HS-27A (cell line): Measurements from ENCODE around the gene ELMO3.

Source experiments
- DNase-seq: peaks from one replicate; pipeline ENCODE4 v3.0.0-alpha.2; 2012; ENCODE audit warnings: low read depth, missing footprints

Gene ELMO3

DNA sequence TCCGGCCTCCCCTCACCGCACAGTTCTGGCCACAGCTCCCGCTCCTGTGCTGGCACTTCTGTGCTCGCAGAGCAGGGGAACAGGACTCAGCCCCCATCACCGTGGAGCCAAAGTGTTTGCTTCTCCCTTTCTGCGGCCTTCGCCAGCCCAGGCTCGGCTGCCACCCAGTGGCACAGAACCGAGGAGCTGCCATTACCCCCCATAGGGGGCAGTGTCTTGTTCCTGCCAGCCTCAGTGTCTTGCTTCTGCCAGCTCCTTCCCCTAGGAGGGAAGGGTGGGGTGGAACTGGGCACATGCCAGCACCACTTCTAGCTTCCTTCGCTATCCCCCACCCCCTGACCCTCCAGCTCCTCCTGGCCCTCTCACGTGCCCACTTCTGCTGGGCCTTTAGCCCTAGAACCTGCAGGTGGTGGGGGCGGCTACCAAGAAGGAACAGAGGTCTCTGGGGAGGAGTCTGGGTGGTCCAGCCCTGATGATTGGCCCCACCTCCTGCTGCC lies 645 bp upstream of the ELMO3 start:
- DNase-seq: no peak

DNA sequence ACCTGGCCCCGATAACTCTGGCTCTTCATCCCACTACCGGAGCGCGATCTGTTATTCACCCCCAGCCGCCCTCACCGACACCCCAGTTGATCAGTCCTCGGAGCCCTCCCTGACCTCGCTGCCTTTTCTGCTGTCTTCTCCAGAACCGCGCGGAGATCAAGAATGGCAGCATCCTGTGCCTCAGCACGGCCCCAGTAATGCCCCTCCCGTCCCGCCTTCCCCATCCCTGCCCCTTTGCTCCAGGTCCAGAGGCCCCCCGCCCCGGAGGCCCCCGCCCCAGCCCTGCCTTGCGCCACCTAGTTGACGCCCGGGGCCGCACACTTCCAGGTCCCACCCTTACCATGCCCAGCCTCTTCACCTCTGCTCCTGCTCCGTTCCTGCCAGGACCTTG lies 872 bp downstream of the ELMO3 start:
- DNase-seq: no peak

DNA sequence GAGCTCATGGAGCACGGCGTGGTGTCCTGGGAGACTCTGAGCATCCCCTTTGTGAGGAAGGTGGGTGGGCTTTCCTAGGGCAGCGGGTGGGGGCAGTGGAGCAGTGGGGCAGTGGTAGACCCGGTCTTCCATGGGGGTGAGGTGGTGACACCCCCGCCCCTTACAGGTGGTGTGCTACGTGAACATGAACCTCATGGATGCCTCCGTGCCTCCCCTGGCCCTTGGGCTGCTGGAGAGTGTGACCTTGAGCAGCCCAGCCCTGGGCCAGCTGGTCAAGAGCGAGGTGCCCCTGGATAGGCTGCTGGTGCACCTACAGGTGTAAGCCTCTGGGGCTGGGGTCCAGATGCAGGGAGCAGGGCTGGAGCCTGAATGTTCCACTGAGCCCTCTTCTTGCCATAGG lies 1.6 kb downstream of the ELMO3 start:
- no peak for DNase-seq

DNA sequence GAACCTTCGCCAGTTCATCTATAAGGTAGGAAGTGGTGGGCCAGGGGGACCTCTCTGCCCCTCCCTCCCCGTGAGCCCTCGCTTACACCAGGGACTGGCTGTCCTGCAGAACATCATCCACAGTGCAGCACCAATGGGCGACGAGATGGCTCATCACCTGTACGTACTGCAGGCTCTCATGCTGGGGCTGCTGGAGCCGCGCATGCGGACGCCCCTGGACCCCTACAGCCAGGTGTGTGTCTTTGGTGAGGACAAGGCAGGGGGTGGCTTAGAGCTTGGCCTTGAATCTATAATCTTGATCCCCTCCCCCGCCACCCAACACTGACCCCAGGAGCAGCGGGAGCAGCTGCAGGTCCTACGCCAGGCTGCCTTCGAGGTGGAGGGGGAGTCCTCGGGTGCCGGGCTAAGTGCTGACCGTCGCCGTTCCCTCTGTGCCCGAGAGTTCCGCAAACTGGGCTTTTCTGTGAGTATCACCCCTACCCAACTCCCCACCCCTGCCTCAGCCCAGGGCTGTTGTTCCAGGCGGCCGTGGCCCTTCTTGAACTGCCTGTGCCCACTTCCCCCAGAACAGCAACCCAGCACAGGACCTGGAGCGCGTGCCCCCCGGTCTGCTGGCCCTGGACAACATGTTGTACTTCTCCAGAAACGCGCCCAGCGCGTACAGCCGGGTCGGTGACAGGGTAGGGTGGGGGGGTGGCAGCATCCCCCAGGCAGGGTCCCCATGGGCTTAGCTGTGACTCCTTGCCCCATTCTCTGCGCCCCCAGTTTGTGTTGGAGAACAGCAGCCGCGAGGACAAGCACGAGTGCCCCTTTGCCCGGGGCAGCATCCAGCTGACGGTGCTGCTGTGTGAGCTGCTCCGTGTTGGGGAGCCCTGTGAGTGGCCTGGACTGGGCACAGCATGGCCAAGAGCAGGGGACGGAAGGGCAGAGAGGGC lies 2.7 kb downstream of the ELMO3 start:
- DNase-seq: no peak

DNA sequence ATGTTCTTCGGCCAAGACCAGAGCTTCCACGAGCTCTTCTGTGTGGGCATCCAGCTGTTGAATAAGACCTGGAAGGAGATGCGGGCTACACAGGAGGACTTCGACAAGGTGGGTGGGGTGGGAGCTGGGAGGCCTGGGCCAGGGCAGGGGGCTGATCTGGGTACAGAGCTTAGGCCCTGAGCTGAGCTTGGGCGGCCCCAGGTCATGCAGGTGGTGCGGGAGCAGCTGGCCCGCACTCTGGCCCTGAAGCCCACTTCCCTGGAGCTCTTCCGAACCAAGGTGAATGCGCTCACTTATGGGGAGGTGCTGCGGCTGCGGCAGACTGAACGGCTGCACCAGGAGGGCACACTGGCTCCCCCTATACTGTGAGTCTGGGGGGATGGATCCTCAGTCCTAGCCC lies 3.5 kb downstream of the ELMO3 start:
- DNase-seq: no peak

DNA sequence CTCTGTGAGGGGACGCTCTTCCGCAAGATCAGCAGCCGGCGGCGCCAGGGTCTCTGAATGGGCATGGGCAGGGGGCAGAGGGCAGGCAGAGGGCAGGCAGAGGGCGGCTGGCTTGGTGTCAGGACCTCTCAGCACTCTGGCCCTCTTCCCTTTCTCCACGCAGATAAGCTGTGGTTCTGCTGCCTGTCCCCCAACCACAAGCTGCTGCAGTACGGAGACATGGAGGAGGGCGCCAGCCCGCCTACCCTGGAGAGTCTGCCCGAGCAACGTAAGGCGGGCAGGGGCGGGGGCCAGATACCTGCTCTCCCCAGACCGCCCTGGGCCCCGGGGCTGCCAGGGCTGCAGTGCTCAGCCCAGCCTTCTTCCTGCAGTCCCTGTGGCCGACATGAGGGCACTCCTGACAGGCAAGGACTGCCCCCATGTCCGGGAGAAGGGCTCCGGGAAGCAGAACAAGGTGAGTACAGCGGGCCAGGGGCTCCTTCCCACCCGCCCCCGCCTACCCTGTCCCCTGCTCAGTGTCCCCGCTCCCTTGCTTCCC lies 4.1 kb downstream of the ELMO3 start:
- DNase-seq: no peak

DNA sequence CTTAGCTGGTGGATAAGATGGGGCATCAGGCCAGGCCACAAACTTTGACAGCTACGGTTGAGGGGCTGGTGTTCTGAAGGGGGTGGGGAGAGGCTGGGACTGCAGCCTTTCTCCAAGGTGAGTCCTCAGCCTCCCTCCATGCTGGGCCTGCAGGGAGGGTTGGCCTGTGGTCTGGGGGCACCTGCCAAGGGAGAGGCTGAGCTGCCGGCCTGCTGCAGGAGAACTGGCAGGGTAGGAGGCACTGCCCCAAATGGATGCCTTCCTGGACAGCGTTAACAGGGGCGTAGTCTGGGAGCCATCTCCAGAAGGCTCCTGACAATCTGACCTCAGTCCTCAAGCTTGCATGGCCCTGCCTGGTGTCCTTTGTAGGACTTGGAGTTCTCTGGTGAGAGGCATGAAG lies 5.1 kb downstream of the ELMO3 start:
- no peak for DNase-seq

DNA sequence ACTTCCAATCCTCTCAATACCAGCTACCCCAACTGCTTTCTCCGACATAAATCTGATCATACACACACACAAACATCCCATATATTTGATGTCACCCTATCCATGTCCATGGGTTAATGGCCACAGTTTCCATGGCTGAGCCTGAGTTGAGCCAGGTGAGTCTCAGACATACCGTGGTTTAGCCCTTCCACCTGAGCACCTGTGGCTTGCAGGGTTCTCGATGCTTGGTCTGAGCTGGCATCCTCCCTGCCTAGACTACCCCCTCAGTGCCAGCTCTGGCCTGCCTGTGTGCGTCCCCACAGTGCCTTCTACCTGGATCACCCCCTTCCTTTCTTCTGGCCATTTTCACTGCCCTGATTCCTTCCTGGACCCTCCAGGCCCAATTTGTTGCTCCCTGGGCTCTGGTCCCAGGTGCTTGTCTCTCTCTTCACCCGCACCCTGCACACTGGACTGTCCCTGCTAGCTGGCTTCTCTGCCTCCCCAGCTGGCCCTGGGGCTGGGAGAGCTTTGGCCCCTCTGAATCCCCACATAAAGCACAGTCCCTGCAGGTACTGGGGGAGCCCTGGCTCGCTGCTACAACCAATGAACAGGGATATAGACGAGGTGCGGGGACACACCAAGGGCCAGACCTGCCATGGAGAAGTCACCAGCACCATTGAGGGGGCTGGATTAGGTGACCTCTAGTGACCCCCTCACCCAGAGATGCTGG lies 7.4 kb downstream of the ELMO3 start:
- DNase-seq: no peak

DNA sequence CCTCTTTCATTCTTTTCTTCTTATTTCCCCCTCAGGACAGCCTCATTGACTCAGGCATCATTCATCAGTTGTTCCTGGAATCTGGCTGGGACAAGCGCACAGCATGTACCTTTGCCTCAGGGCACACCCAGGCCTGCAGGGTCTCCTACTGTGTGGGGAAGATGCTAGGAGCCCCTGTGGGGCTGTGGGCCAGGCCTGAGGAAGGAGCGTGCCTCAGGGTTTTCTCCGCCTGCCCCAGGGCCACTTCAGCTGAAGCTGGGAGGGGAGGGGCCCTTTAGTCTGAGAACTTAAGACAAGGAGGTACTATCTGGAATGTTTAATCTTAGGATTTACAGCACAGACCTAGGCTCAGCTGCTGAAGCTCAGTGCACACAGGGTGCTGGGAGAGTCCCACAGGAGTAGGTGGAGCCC lies 7.9 kb downstream of the ELMO3 start:
- no peak for DNase-seq

DNA sequence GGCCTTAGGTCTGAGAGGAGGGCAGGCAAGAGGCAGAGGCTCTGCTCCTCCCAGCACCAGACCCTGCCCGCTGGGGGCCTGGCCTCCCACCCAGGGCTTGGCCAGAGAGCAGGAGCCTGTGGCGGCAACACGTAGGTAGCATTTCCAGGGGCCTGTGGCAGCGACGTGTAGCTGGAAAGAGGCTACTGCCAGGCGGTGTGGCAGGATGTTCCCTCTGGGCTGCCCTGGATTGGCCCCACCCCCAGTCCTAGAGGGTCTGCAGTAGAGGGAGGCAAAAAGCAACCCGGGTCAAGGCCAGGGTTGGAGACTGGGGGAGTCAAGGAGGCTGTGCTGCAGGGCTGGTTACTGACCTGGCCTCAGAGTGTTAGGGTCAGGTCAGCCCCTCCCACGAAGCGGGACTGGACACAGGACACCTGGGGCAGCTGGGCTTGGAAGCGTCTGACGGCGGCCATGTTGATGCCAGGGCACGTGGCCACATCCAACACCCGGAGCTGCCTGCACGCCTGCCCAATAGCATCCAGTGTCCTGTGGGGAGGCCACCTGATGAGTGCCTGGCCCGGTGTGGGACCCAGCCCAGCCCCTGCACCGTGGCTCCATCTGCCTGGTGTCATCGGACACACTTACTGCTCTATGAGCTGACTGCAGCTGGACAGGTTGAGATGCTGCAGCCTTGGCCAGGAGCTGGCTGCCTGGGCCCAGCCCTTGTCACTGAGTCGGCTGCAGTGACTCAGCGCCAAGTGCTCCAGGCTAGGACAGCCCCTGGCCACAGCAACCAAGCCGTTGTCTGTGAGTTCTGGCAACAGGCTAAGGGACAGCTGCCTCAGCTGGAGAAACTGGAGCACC lies 8.5 kb downstream of the ELMO3 start:
- DNase-seq: no peak

DNA sequence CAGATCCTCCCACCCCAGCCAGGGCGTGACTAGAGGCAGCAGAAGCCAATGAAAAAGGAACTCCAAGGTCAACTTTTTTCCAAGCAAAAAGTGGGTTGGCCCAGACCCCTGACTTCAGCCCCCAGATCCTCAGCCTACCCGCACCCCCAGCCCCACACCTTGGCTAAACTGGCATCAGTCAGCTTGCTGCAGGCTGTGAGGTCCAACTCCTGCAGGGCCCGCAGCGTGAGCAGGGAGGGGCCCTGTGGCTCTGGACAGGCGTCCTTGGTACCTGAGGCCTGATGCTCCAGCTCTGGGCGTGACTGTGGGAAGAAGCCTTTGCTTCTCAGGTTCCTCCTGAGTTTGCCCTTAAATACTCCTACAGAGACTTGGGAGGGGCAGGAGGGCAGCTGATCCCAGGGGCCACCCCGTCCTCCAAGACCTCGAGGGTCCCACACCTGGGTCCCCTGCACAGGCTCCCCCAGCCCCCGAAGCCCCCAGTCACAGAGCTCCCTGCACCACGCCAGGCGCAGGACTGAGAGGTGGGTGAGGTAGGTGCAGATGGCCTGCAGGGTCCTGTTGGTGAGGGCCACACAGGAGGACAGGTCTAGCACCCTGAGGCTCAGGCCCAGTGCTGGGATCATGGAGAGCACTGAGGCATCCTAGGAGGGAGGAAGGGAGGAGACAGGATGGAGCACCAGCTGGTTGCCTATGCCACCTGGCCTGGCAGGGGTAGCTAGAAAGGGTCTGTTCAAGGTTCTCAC lies 9.4 kb downstream of the ELMO3 start:
- no peak for DNase-seq

DNA sequence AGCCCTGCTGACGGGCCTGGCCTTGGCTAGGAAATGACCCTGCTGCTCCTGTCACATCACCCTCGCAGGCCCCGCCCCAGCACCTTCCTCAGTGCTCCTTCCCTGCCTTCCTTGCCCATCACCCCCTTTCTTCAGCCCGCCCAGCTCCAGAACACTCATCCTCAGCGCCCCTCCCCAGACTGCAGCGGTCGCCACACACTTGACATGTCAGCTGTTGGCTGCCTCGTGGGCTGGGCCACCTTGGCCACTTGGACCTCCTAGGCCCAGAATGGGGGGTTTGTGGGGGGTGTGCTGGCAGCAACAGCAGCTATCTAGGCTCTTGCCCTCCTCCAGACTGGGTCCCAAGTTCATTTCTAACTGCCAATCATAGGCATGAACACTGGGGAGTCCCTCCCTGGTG lies 10.6 kb downstream of the ELMO3 start:
- no peak for DNase-seq

DNA sequence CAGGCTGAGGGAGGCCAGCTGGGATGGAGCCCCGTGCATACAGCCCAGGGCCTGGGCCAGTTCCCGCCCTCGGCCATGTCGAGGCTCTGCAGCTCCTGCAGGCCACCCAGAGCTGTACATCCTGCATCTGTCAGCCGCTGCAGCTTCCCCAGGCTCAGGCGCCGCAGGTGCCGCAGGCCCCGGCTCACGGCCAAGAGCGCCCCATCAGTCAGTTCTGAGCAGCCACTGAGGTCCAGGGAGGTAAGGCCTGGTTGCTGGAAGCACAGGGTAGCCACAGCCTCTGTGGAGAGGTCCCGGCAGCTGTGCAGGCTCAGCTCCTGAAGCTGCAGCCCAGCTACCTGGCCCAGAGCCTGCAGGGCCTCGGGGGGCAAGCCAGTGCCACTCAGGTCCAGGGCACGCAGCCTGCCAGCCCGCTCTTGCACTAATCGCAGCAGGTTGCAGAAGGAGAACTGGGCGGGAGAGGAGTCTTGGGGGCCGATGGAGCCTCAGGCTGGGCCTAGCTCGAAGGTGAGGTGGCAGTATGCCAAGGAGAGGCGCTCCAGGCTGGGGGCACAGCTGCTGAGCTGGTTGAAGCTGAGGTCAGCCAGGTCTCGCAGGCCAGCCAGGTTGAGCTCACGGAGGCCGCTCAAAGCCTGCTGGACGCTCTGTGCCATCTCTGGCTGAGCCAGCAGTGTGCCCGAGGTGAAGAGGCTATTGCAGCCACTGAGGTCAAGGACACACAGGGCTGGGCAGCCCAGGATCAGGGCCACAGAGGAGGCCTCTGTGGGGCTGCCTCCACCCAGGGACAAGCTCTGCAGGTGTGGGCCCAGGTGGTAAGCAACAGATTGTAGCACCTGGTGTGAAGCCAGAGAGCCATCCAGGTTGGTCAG lies 11.4 kb downstream of the ELMO3 start:
- no peak for DNase-seq

DNA sequence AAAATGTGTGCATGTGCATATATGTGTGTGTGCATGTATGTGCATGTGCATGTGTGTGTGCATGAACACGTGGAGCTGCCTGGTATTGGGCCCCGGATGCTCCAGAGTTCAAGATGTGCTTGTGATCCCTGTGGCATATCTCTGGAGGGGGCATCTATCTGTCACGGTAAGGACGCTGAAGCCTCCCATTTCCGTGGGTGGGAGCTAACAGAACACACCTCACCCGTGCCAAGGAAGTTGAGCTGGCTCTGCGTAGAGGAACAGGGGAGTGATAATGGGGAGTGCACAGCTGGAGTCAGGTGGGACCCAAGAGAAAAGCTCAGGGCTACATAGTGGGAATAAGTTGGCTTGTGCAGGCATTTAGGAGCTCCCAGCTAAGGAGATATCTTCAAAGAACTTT lies 12.7 kb downstream of the ELMO3 start:
- DNase-seq: no peak

DNA sequence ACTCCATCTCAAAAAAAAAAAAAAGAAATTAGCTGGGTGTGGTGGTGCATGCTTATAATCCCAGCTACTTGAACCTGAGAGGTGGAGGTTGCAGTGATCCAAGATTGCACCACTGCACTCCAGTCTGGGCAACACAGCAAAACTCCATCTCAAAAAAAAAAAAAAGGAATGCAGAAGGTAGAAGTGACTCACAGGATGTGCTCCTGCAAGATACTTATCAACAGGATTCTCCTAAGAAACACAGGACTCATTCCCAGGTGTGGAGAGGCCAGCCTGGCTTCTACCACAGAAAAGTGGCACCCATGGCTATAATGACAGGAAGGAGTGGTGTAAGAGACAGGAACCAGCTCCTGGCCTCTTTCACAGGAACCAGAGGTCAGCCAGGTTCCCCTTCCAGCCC lies 13.8 kb downstream of the ELMO3 start:
- no peak for DNase-seq

DNA sequence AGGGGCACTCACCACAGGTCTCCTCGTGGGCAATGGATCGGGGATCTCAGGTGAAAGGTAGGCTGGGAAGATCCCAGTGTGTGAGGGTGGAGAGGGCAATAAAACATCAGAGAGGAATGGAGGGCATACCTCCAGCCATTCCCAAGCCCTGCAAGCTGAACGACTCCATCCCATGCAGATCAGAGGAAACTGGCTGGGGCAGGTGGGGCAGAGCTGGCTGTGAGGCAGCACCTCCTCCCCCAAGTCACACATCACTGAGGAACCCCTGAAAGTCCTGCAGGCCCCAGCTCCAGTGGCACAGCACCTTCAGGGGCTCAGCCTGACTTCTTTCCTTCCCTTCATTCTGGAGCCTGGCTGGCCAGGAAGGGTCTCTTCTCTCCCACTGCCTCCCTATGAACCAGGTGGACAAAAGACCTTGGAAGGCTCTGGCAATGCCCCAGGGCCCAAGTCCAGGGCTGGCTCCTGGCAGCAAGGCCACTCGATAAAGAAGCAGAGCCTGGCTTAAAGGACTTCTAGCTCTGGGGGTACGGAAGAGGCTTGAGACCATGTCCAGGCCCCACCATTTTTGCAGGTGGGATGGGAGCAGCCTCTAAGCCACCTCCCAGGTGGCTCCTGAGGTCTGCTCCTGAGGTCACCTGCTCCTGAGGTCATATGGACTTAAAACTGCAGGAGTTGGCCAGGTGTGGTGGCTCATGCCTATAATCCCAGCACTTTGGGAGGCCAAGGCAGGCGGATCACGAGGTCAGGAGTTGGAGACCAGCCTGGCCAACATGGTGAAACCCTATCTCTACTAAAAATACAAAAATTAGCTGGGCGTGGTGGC lies 14.5 kb downstream of the ELMO3 start:
- DNase-seq: no peak

DNA sequence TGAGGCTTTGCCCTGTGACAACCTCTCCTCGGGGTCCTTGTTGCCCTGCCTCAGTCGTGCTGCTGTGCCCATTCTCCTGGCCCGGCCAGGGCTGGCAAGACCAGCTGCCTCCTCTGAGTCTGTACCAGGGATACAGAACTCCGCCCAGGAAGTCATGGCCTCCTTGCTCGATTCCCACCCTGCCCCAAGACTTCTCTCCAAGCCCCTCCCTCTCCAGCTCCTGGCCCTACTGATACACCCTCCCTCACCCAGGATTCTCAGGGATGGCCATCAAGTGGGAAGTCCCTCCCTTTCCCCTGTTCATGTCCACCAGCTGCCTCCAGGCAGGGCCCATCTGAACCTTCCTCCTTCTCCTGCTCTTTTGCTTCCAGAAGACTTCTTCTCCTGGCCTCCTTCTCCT lies 16.8 kb downstream of the ELMO3 start:
- no peak for DNase-seq

DNA sequence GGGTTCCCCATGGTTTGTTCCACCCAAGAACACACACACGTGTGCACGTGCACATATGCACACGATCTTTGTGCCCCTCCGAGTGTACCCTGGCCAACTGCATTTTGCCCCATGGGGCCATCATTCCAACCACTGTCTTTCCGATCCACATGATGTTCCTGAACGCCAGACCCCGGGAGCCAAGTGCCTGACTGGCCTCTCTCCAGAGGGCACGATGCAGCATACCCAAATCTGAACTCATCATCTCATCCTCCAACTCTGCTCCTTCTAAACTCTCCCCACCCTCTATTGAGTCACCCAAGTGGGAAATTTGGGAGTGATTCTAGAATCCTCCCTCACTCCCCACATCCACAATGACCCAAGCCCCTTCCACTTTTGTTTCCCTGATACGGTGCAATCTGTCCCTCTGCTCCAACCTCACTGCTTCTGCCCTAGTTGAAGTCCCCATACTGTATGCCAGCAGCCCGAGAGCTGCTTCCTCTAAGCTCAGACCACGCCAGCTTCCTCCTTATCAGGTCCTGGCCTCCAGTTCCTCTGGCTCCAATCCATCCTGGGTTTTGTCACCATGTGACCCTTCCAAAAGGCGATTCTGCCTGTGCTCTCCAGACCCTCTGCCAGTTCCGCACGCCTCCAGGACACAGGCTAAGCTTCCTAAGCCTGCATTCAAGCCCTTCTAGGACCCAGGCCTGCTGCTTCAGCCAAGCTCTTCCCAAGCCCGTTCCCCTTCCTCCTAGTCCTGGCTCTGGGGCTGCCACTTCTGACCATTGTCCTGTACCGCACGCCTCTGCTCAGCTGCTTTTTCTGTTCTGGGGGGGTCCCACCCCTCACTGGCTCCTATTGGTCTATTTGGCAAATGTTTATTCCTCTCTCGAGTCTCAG lies 17.9 kb downstream of the ELMO3 start:
- no peak for DNase-seq

DNA sequence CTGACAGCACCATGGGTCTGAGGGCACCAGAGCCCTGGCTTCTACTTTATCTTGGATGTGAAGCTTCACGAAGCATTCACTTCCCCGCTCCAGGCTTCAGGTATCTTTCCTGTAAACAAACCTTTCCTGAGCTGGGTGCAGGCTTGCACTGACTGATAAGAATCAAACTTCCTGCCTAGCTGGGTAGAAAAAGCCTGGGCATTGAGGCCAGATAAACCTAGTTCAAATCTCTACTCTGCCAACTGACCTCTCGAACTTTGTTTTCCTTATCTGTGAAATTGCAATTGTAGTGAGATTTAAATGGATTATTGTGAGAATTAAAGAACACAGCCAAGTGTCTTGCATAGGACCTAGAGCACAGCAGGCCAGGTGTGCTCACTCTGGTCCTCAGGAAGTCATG lies 25.1 kb downstream of the ELMO3 start:
- DNase-seq: no peak
